Vagina (tissue), 2 donors: ENCODE results near the gene GNG7.

Experiments used
- POLR2A ChIP-seq, 2 donors: fragments of 450-650 bp; IDR thresholded peaks; one replicate each; pipeline ENCODE4 v1.6.1; 2017; ENCODE audit warnings: antibody characterized with exemption in 2 of 2, mild to moderate bottlenecking in 2 of 2, moderate library complexity in 2 of 2
- POLR2AphosphoS5 ChIP-seq, 2 donors: sonication (generic); formaldehyde crosslinking; IDR thresholded peaks; one replicate each; pipeline ENCODE4 v1.9.0; 2017; ENCODE audit warnings: antibody characterized with exemption in 2 of 2, mild to moderate bottlenecking in 2 of 2, low read depth in 1 of 2; ENCODE audit not compliant: insufficient read depth in 1 of 2
- TF ChIP-seq, protein P1 (sequence below), 3 experiments: fragments of 450-650 bp in 2 of 3; fragments of 200-600 bp in 1 of 3; sonication (generic) in 1 of 3; IDR thresholded peaks; one replicate each; pipeline ENCODE4 v1.5.1; 2017 to 2019; ENCODE audit warnings: antibody characterized with exemption in 3 of 3, mild to moderate bottlenecking in 2 of 3, moderate library complexity in 2 of 3

GRCh38 chr19:2666344-2666994 lies 36.0 kb downstream of the GNG7 start:
- TF ChIP-seq, protein P1, sequence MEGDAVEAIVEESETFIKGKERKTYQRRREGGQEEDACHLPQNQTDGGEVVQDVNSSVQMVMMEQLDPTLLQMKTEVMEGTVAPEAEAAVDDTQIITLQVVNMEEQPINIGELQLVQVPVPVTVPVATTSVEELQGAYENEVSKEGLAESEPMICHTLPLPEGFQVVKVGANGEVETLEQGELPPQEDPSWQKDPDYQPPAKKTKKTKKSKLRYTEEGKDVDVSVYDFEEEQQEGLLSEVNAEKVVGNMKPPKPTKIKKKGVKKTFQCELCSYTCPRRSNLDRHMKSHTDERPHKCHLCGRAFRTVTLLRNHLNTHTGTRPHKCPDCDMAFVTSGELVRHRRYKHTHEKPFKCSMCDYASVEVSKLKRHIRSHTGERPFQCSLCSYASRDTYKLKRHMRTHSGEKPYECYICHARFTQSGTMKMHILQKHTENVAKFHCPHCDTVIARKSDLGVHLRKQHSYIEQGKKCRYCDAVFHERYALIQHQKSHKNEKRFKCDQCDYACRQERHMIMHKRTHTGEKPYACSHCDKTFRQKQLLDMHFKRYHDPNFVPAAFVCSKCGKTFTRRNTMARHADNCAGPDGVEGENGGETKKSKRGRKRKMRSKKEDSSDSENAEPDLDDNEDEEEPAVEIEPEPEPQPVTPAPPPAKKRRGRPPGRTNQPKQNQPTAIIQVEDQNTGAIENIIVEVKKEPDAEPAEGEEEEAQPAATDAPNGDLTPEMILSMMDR (IDR thresholded peaks at IDR 0.05) = no peak
- TF ChIP-seq POLR2A (IDR thresholded peaks at IDR 0.05) (no peak), POLR2AphosphoS5 (IDR thresholded peaks at IDR 0.05; ENCODE audit: insufficient read depth in 1 of 2, low read depth in 1 of 2) (no peak)
